ENCODE results near the gene ANO8.

DNA sequence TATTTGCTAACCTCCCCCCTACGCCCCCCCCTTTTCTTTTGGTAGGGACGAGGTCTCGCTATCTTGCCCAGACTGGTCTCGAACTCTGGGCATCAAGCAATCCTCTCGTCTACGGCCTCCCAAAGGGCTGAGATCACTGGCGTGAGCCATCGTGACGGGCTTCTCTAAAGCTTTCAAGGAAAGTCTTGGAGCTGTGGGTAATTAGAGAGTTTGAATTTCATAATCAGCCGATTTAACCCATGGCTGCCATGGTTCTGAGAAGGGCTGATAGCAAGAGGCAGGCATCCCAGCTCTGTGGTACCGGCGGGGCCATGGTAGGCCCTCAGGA, 30.8 kb downstream of the ANO8 start:
- TF ChIP-seq POLR2A (IDR thresholded peaks at IDR 0.05; ENCODE audit: low read length) (no peak), GATA1 (IDR thresholded peaks at IDR 0.05; ENCODE audit: low read depth, low read length) (no peak)

Data from erythroblast (primary cell).